Panc1 (cell line): Measurements from ENCODE around the gene CHEK2. TPM values are rescaled to one million over a fixed set of nuclear protein-coding genes. Genes with fewer than 3 reads are reported as not detected.
A peak's percentile ranks its signal among the peaks of the same experiment; 100 is the strongest.
"Not testable (repeated sequence)": the region's sequence is repeated elsewhere in the genome, so short reads cannot be mapped to it uniquely, and the experiment has no call there.

Experiments used
- ATAC-seq: fragments of 200-7000 bp; cut with Tn5 transposase; 2 replicates; pipeline ENCODE4 v1.9.1; 2020; ENCODE audit warnings: mild to moderate bottlenecking, moderate library complexity
- BruUV-seq: library from RNA; stranded (reverse); fragments of 400-500 nt; replicated peaks from 2 replicates; lab custom pipeline; 2021; lab: Mats Ljungman, UMichigan
- CTCF ChIA-PET: fragments of 300-600 bp; sonication (Branson Sonifier 250); formaldehyde crosslinking; loops from one replicate; lab custom pipeline; 2022; ENCODE audit warnings: antibody characterized with exemption; lab: Charles Lee
- POLR2A ChIA-PET: fragments of 300-600 bp; sonication (Branson Sonifier 250); formaldehyde crosslinking; loops from one replicate; lab custom pipeline; 2022; ENCODE audit warnings: antibody characterized with exemption; lab: Charles Lee
- DNase-seq: peaks from one replicate; pipeline ENCODE4 v3.0.0-alpha.2; 2010; ENCODE audit warnings: low read depth, low spot score
- H3K27ac ChIP-seq: 2 replicates; pipeline ENCODE4 v1.5.1; 2011; ENCODE audit warnings: mild to moderate bottlenecking, low read length, inconsistent platforms
- H3K27me3 ChIP-seq: fragments of 200-500 bp; sonication (Bioruptor generic); 2 replicates; pipeline ENCODE4 v1.6.0; 2014; ENCODE audit warnings: low read length, inconsistent platforms; ENCODE audit not compliant: control insufficient read depth, insufficient read depth
- H3K36me3 ChIP-seq: fragments of 200-500 bp; sonication (Bioruptor generic); 2 replicates; pipeline ENCODE4 v1.5.1; 2014; ENCODE audit warnings: inconsistent platforms, mild to moderate bottlenecking, low read length, moderate library complexity; ENCODE audit not compliant: control insufficient read depth, insufficient read depth
- H3K4me1 ChIP-seq: 2 replicates; pipeline ENCODE4 v1.5.1; 2011; ENCODE audit warnings: inconsistent platforms, mild to moderate bottlenecking, low read length, moderate library complexity; ENCODE audit not compliant: control insufficient read depth, insufficient read depth
- H3K4me3 ChIP-seq, 2 experiments: 2 replicates each; pipeline ENCODE4 v1.5.1; 2011 to 2012; ENCODE audit warnings: low read depth in 2 of 2, low read length in 2 of 2, mild to moderate bottlenecking in 2 of 2, inconsistent platforms in 1 of 2, moderate library complexity in 1 of 2
- H3K9me3 ChIP-seq: fragments of 200-500 bp; sonication (Bioruptor generic); 2 replicates; pipeline ENCODE4 v1.5.1; 2014; ENCODE audit warnings: low read depth, mild to moderate bottlenecking, inconsistent platforms, low read length, moderate library complexity; ENCODE audit not compliant: control insufficient read depth, insufficient read depth
- CTCF ChIP-seq: fragments of 450-650 bp; IDR thresholded peaks from 2 replicates; pipeline ENCODE4 v1.5.1; 2017; ENCODE audit warnings: mild to moderate bottlenecking
- POLR2AphosphoS5 ChIP-seq: IDR thresholded peaks from 2 replicates; pipeline ENCODE4 v1.6.1; 2012; ENCODE audit warnings: mild to moderate bottlenecking, low read depth, low read length, moderate library complexity
- REST ChIP-seq, 2 experiments: IDR thresholded peaks; 2 replicates each; pipeline ENCODE4 v1.6.1; 2011 to 2012; ENCODE audit warnings: low read depth in 2 of 2, control low read depth in 1 of 2, low read length in 1 of 2, mild to moderate bottlenecking in 1 of 2, moderate library complexity in 1 of 2; ENCODE audit not compliant: insufficient read depth in 1 of 2
- SIN3A ChIP-seq: IDR thresholded peaks from 2 replicates; pipeline ENCODE4 v1.6.1; 2012; ENCODE audit warnings: low read depth, mild to moderate bottlenecking, low read length, moderate library complexity, borderline replicate concordance; ENCODE audit not compliant: insufficient read depth
- TCF7L2 ChIP-seq: IDR thresholded peaks from 2 replicates; pipeline ENCODE4 v1.6.1; 2011; ENCODE audit warnings: mild to moderate bottlenecking, low read depth, low read length, inconsistent platforms
- in situ Hi-C: cut with HindIII; loops from 2 replicates; pipeline ENCODE4 v1.10.0; 2016; ENCODE audit warnings: low sequenced_read_pairs, low pct_unique_long_range_greater_than_20kb
- intact Hi-C: fragments of 100-400 bp; cut with micrococcal nuclease; formaldehyde crosslinking; loops from one replicate; pipeline ENCODE4 v1.10.0; 2022; ENCODE audit not compliant: unreplicated experiment
- total RNA-seq: library from RNA; stranded (reverse); gene quantifications from one replicate; pipeline ENCODE4 v1.2.1, GENCODE V29; 2021; ENCODE audit not compliant: unreplicated experiment

CHEK2 gene
- total RNA-seq, 1 experiment from 2014 or later: 29.5 TPM

- no peaks in the 10 kb centered on the region for H3K9me3 ChIP-seq
- no peak overlapping the region for H3K4me3 ChIP-seq
- ATAC-seq: no peak
- H3K4me1 ChIP-seq: no peaks in the 10 kb centered on the region
- no peaks in the 10 kb centered on the region for H3K27me3 ChIP-seq
- BruUV-seq: no TSS peak
- intact Hi-C loops (no loop called here), in situ Hi-C loops (no loop called here)
- H3K36me3 ChIP-seq: no peaks in the 10 kb centered on the region
- CTCF ChIA-PET: no interaction called here
- no peak for TF ChIP-seq SIN3A
- peak; percentile 44 for TF ChIP-seq TCF7L2
- H3K27ac ChIP-seq: no peak overlapping the region
- POLR2A ChIA-PET: no interaction called here
- no peak for DNase-seq
These were observed 18.4 kb upstream of the CHEK2 start for GRCh38 chr22:28759861-28760560.

- H3K9me3 ChIP-seq, H3K27ac ChIP-seq, H3K4me3 ChIP-seq, H3K4me1 ChIP-seq, DNase-seq, ATAC-seq, in situ Hi-C loops, BruUV-seq, H3K36me3 ChIP-seq, CTCF ChIA-PET, POLR2A ChIA-PET, intact Hi-C loops, H3K27me3 ChIP-seq: not testable (repeated sequence)
These were observed 12.9 kb upstream of the CHEK2 start for GRCh38 chr22:28754512-28754911.

GRCh38 chr22:28750471-28750881 lies 8.9 kb upstream of the CHEK2 start:
- H3K27me3 ChIP-seq: no peaks in the 10 kb centered on the region
- peak; percentile 48 for DNase-seq
- H3K9me3 ChIP-seq: no peaks in the 10 kb centered on the region
- H3K36me3 ChIP-seq: peaks cover 4% of the 10 kb centered on the region; the same call in 1 of the 2 replicates
- TF ChIP-seq CTCF: no peak
- TF ChIP-seq POLR2AphosphoS5: no peak
- no peak for TF ChIP-seq REST (IDR thresholded peaks at IDR 0.05; ENCODE audit: insufficient read depth in 1 of 2, low read depth in 2 of 2, low read length in 1 of 2)
- no peak for TF ChIP-seq TCF7L2
- no peak for ATAC-seq
- CTCF ChIA-PET: interaction anchor here (0.6 kb wide), 1 partner anchor 446 kb away, joined by 4 read pairs; no protein-coding TSS in a partner anchor
- no peaks in the 10 kb centered on the region for H3K4me1 ChIP-seq
- intact Hi-C loops: no loop called here
- no peak overlapping the region for H3K27ac ChIP-seq
- no TSS peak for BruUV-seq
- POLR2A ChIA-PET: interaction anchor here (0.7 kb wide), 1 partner anchor 19 kb away, joined by 9 read pairs; no protein-coding TSS in a partner anchor
- in situ Hi-C loops: no loop called here
- no peak overlapping the region for H3K4me3 ChIP-seq
